H1 (cell line): Measurements from ENCODE around the gene BSG.

Experiments used
- CTBP2 ChIP-seq: IDR thresholded peaks from 2 replicates; pipeline ENCODE4 v1.7.0; 2011; ENCODE audit warnings: borderline replicate concordance, mild to moderate bottlenecking, moderate library complexity, mixed read lengths, low read length; ENCODE audit not compliant: insufficient read depth, insufficient read length
- CTCF ChIP-seq, 3 experiments: IDR thresholded peaks; 1 replicate in 2 of 3; 2 replicates in 1 of 3; pipeline versions ENCODE4 v1.5.1 to v1.6.1; 2011; ENCODE audit warnings: low read length in 3 of 3, mild to moderate bottlenecking in 3 of 3, inconsistent platforms in 2 of 3, low read depth in 1 of 3, moderate library complexity in 1 of 3; ENCODE audit not compliant: insufficient read depth in 1 of 3; ENCODE audit errors: control extremely low read depth in 1 of 3
- POLR2A ChIP-seq, 2 experiments: IDR thresholded peaks; 1 replicate in 1 of 2; 2 replicates in 1 of 2; pipeline ENCODE4 v1.6.1; 2011; ENCODE audit warnings: low read depth in 2 of 2, low read length in 2 of 2, mild to moderate bottlenecking in 2 of 2; ENCODE audit errors: control extremely low read depth in 1 of 2
- SP2 ChIP-seq: IDR thresholded peaks from 2 replicates; pipeline ENCODE4 v1.6.1; 2012; ENCODE audit warnings: mild to moderate bottlenecking, low read length, inconsistent platforms
- SRF ChIP-seq: IDR thresholded peaks from 2 replicates; pipeline ENCODE4 v1.6.1; 2011; ENCODE audit warnings: mild to moderate bottlenecking, low read depth, low read length, moderate library complexity

- TF ChIP-seq CTBP2, result no peak
- no peak for TF ChIP-seq CTCF (IDR thresholded peaks at IDR 0.05; ENCODE audit: control extremely low read depth in 1 of 3, insufficient read depth in 1 of 3, low read depth in 1 of 3, low read length in 3 of 3)
- TF ChIP-seq POLR2A (IDR thresholded peaks at IDR 0.05; ENCODE audit: control extremely low read depth in 1 of 2, low read depth in 2 of 2, low read length in 2 of 2), result no peak
- no peak for TF ChIP-seq SP2
- no peak for TF ChIP-seq SRF
These were observed 8.0 kb downstream of the BSG start for GRCh38 chr19:580274-580835.
